Panc1 (cell line): ENCODE measurements around the gene ADGRV1.

Source experiments
- CTCF ChIP-seq: fragments of 450-650 bp; IDR thresholded peaks from 2 replicates; pipeline ENCODE4 v1.5.1; 2017; ENCODE audit warnings: mild to moderate bottlenecking
- TCF7L2 ChIP-seq: IDR thresholded peaks from 2 replicates; pipeline ENCODE4 v1.6.1; 2011; ENCODE audit warnings: mild to moderate bottlenecking, low read depth, low read length, inconsistent platforms

- TF ChIP-seq CTCF: no peak
- no peak for TF ChIP-seq TCF7L2
Observed at GRCh38 chr5:91070761-91071550, 512.4 kb downstream of the ADGRV1 start.
